GM21447 (cell line): ENCODE measurements around the gene ZNF672.
"Not testable (repeated sequence)": the region's sequence is repeated elsewhere in the genome, so short reads cannot be mapped to it uniquely, and the experiment has no call there.

Experiments
- ATAC-seq: cut with Tn5 transposase; IDR thresholded peaks from one replicate; pipeline ENCODE4 v1.9.1; 2021; ENCODE audit not compliant: unreplicated experiment

ZNF672 gene

DNA sequence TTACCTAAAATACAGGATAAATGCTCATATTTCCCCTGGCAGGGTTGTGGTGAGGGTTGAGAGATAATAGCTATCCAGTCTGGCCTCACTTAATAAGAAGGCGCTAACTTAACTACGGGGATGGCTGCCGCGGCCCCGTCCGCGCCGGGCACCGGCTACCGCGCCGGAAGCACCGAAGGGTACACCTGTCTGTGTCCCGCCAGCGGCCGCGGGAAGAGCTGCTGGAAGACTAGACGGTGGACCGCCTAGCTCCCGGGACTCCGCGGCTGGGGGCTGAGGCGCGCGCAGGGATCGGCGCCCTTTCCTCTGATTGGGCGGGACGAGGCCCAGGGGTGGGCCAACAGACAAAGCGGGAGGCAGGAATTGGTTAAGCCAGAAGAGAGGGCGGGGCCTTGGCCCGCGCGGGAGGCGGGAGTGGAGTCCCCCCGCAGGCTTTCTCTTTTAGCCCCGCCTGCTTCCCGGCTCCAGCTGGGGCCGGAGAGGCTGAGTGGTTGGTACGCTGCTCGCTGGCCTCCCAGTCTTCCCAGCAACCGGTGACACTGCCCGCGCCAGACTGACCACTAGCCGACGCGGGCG is at the start of gene ZNF672:
Gene ZNF672 (plus strand): TSS at position 444 of the 576 bp plus-strand sequence. CDS start 9,051 bp downstream, outside the sequence.
- ATAC-seq, result peak; percentile 83

DNA sequence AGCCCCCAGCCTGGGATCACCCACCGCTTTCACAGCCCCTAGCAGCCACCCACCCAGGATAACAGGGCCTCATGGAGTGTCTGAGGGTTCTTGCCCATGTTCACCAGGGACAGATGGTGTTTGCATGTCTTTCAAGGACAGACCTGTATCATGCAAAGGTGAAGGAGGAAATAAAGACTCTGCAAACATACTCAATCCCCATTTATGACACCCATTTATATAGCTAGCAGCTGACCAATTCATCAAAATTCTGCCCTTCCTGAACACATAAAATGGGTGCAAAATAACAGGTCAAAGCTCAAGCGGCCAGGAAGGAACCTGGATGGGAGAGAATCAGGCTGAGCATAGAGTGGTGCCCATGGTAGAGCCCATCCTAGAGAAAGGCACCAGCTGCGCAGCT is 49.7 kb upstream of the ZNF672 start:
- no peak for ATAC-seq

- ATAC-seq, result not testable (repeated sequence)
Observed at GRCh38 chr1:248789337-248789736, 48.7 kb upstream of the ZNF672 start.

DNA sequence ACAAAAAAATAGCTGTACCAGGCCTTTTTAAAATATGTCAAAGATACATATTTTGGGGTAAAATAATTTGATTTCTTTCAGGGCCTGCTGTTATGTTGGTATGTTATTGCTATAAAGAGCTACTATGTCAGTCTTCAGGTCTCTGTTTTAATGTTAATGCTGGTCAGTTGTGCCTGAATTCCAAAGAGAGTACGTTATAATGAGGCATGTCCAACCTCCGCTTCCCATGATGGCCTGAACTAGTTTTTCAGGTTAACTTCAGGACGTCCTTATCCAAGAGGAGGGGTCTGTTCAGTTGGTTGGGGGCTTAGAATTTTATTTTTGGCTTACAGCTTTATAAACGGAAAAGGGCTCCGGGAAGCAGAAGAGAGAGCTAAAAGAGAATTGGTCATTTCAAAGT is 47.6 kb upstream of the ZNF672 start:
- ATAC-seq, result no peak

GRCh38 chr1:248791010-248791409 is 47.0 kb upstream of the ZNF672 start:
- ATAC-seq, result no peak

DNA sequence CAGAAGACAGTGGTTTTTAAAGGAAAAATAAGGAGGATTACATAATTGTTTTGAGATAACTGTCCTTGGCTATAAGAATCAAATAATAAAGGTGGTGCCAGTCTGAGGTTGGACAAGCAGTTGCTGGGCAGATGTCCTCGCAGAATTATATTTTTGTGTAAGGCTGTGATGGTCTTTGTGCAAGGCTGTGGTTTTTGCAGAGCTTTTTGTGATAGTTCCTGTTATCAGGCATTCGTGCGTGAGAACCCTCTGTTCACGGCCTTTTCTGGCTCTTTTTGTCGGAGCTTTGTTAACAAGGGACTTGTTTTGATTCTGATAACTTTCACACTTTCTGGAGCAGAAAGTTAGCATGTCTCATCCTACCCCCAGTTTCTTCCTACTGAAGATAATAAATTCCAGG is 45.7 kb upstream of the ZNF672 start:
- peak; percentile 41 for ATAC-seq

DNA sequence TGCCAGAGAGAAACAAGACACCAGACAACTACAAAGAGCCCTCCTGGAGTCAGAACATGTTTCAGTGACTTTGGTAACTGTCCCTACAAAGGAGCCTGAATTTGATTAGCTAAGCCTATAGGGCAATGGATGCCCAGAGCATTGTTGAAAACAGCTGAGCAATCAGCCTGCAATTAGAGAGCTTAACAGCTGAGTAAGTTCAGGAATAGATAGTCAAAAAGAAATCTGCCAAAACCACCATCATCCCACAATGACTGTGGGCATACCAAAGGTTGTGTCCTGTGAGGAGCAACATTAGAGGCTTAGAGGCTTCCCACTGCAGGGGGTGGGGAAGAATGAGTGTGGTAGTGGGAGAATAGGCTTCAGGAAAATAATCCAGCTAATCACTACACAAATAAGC is 44.4 kb upstream of the ZNF672 start:
- ATAC-seq, result peak; percentile 85

- not testable (repeated sequence) for ATAC-seq
Observed at GRCh38 chr1:248794663-248795062, 43.4 kb upstream of the ZNF672 start.

DNA sequence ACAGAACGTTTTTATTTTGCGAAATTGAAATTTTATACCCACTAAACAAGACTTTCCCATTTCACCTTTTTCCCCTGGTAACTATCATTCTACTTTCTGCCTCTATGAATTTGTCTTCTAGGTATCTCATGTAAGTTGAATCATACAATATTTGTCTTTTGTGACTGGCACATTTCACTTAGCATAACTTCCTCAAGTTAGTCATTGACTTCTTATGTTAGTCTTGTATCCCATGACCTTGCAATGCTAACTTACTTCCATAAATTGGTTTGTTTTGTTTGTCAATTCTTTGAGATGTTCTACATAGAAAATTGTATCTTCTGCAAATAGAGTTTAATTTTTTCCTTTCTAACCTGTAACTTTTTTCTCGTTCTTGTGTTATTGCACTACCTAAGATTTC is 39.2 kb upstream of the ZNF672 start:
- no peak for ATAC-seq

- no peak for ATAC-seq
Observed at GRCh38 chr1:248800459-248800858, 37.6 kb upstream of the ZNF672 start.

GRCh38 chr1:248802454-248802853 is 35.6 kb upstream of the ZNF672 start:
- ATAC-seq, result no peak

DNA sequence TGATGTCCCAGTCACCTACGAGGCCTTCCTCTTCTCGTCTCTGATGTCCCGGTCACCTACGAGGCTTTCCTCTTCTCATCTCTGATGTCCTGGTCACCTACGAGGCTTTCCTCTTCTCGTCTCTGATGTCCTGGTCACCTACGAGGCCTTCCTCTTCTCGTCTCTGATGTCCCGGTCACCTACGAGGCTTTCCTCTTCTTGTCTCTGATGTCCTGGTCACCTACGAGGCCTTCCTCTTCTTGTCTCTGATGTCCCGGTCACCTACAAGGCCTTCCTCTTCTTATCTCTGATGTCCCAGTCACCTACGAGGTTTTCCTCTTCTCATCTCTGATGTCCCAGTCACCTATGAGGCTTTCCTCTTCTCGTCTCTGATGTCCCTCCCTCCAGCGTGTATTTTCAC is 34.5 kb upstream of the ZNF672 start:
- ATAC-seq, result not testable (repeated sequence)

- ATAC-seq, result peak; percentile 89
Observed at GRCh38 chr1:248804771-248805681, 33.0 kb upstream of the ZNF672 start.

DNA sequence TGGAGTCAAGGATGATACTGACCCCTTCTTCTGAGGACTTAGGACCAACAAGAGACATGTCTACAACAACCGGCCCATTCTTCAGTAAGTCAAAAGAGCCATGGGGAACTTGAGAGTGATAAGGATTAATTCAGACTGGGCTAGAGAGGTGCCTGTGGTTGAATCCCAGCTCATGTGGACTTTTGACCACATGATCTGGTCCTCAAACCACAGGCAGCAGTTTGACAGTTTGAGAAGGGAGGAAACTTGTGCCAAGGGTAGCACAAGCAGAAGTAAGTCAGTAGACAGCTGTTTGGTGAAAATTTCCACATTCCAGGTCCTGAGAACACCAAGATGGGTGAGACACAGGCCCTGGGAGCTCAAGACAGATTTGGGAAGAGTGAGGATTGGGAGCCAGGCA is 32.1 kb upstream of the ZNF672 start:
- ATAC-seq, result no peak

- peak; percentile 34 for ATAC-seq
Observed at GRCh38 chr1:248807067-248807737, 30.8 kb upstream of the ZNF672 start.

- ATAC-seq, result no peak
Observed at GRCh38 chr1:248808876-248809275, 29.1 kb upstream of the ZNF672 start.

GRCh38 chr1:248810000-248810726 is 27.9 kb upstream of the ZNF672 start:
- ATAC-seq, result no peak

- ATAC-seq, result no peak
Observed at GRCh38 chr1:248810727-248811513, 27.1 kb upstream of the ZNF672 start.

DNA sequence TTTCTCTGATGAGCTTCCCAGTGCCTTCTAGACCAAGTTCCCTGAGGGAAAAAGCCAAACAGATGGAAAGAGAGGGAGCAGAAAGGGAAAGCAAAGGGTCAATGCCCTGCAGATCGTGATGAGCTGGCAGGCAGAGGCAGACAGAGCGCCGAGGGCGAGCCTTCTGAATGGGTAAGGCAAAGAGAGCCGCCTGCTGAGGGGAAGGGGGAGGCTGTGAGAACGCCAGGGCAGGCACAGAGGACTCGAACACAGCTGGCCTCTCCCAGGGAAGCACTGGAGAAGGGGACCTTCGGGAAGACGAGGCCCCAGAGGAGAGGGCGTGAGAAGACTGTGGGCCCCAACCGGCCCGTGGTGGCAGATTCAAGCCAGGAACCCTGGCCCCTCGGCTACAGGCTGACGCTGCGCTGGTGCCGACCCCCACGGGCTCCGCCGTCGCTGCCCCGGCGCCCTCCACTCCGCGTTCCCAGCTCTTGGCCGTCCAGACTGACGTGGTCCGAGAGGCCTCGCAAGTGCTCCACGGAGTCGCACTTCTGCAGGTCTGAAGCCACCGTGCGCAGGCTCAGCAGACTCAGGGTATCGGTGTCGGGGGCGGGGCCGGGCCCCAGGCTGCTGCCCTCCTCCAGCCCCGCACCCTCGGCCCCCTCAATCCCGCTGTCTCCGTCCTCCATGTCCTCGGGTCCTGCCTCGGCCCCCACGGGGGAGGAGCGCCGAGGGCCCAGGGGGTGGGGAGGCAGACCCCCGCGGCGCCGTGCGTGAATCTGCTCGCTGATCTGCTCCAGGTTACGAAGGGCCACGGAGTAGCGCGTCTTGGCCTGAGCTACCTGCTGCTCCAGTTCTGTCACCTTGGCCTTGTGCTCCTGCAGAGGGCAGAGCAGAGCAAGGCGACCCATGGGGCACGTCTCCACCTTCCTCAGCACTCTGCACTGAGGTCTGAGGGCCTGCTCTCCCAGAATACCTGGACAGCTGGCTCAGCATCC is 26.2 kb upstream of the ZNF672 start:
- ATAC-seq, result no peak
